ENCODE measurements around the gene TNFSF12. TPM values are rescaled to one million over a fixed set of nuclear protein-coding genes. Genes with fewer than 3 reads are reported as not detected.

TNFSF12 gene
- total RNA-seq, 1 experiment from 2014 or later, result 7.1 TPM

DNA sequence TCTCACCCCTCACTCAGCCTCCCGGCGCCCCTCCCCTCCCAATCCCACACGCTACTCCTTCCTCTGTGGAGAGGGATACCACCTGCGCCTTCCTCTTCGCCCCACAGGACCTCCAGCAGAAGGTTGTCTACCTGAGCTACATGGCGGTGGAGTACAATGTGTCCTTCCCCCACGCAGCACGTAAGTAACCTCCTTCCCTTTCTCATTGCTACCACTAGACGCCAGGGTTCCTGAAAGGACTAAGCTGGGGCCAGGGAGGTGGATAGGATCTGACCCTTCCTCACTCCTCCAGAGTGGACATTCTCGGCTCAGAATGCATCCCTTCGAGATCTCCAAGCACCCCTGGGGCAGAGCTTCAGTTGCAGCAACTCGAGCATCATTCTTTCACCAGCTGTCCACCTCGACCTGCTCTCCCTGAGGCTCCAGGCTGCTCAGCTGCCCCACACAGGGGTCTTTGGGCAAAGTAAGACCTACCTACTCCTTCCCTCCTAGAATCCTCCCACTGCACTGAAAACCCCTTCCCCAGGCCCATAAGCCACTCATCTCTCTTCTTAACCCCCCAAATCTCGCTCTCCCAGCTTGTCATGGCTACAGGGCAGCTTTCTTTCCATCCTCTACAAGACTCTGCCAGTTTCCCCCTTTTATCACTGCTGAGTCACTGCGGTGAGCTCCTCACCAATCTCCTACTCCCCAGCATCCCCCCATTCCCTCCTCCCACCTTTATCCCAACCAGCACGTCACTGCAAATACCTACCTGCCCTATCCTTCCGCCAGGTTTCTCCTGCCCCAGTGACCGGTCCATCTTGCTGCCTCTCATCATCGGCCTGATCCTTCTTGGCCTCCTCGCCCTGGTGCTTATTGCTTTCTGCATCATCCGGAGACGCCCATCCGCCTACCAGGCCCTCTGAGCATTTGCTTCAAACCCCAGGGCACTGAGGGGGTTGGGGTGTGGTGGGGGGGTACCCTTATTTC is 32.0 kb downstream of the TNFSF12 start:
- Histone ChIP-seq H3K56ac (ENCODE audit: insufficient read length, low read depth, low read length) (no peak overlapping the region), H3K23me2 (ENCODE audit: insufficient read length, low read depth, low read length, poor library complexity, severe bottlenecking) (peaks cover 3% of the 10 kb centered on the region), H2BK5ac (ENCODE audit: insufficient read length, low read length) (no peak overlapping the region), H4K8ac (replicated peaks; ENCODE audit: insufficient read length, low read depth, low read length) (no peak overlapping the region), H3K4ac (ENCODE audit: low read depth, low read length) (no peak overlapping the region), H4K91ac (ENCODE audit: insufficient read length, low read depth, low read length) (no peak overlapping the region), H3K27ac (ENCODE audit: insufficient read length, low read depth, low read length) (no peak overlapping the region), H3K14ac (ENCODE audit: insufficient read depth, low read length) (no peak overlapping the region), H3K9ac (ENCODE audit: extremely low read depth, insufficient read length, low read length) (no peak overlapping the region), H2BK12ac (ENCODE audit: insufficient read length, low read depth, low read length) (no peak overlapping the region), H2BK120ac (ENCODE audit: low read depth, low read length, poor library complexity, severe bottlenecking) (no peak overlapping the region), H2AK5ac (ENCODE audit: insufficient read length, low read length) (no peak overlapping the region), H4K20me1 (ENCODE audit: control insufficient read depth, insufficient read depth, insufficient read length) (no peaks in the 10 kb centered on the region), H3K27me3 (ENCODE audit: insufficient read depth, low read length) (no peaks in the 10 kb centered on the region), H2BK15ac (ENCODE audit: low read depth, low read length) (no peak overlapping the region), H3K4me2 (ENCODE audit: insufficient read depth, insufficient read length, low read length) (no peak overlapping the region), H3K4me1 (ENCODE audit: insufficient read depth, low read length) (no peaks in the 10 kb centered on the region), H3K79me2 (ENCODE audit: insufficient read depth, low read length) (no peaks in the 10 kb centered on the region; the same call in 1 of the 2 replicates), H3T11ph (ENCODE audit: low read length) (no peak overlapping the region), H3K9me3 (ENCODE audit: control insufficient read depth, low read depth, low read length) (no peaks in the 10 kb centered on the region), H2BK20ac (ENCODE audit: low read depth, low read length, poor library complexity, severe bottlenecking) (no peak overlapping the region), H3K79me1 (ENCODE audit: insufficient read depth, low read depth, low read length, poor library complexity, severe bottlenecking) (no peaks in the 10 kb centered on the region), H4K5ac (ENCODE audit: insufficient read length, low read depth, low read length) (no peak overlapping the region), H3K18ac (ENCODE audit: insufficient read length, low read depth, low read length) (no peak overlapping the region), H3K23ac (ENCODE audit: insufficient read length, low read depth, low read length) (no peak overlapping the region), H2AFZ (ENCODE audit: low read length) (no peak overlapping the region)
- Mint-ChIP-seq H3K4me1 (peaks cover 45 to 54% of the 10 kb centered on the region in 2 experiments), H3K27ac (peak overlapping the region in 2 of 3 experiments; percentile 64 to 96; a peak in 5 of 7 replicates), H3K4me3 (peak overlapping the region in 1 of 2 experiments; percentile 47; a peak in 3 of 5 replicates), H3K36me3 (ENCODE audit: insufficient read depth in 1 of 3, low read depth in 3 of 3) (peaks cover 33 to 54% (median 45%) of the 10 kb centered on the region in 3 experiments), H3K9me3 (peaks cover 0 to 3% of the 10 kb centered on the region in 2 experiments; a peak in 1 of 5 replicates), H3K27me3 (ENCODE audit: low read depth) (peaks cover 2% of the 10 kb centered on the region)
- no peak for TF ChIP-seq CTCF (conservative IDR thresholded peaks at IDR 0.05)
- peak; percentile 42 for DNase-seq
- WGBS (ENCODE audit: extremely low coverage, insufficient read length, low lambda C conversion rate), result no CpG with 5 or more reads among the region's 23 CpGs

Measured in H9 (cell line).